SK-N-SH (cell line): Measurements from ENCODE around the gene ZW10. TPM values are rescaled to one million over a fixed set of nuclear protein-coding genes. Genes with fewer than 3 reads are reported as not detected.
A peak's percentile ranks its signal among the peaks of the same experiment; 100 is the strongest.

Experiments used
- CTCF ChIA-PET: fragments of 300-600, 350-600 bp; formaldehyde crosslinking; extraction: SDS; loops from one replicate; lab custom pipeline; 2021; lab: Yijun Ruan, JAX
- POLR2A ChIA-PET: fragments of 350-600 bp; sonication (Branson Sonifier 250); formaldehyde crosslinking; extraction: SDS; loops from one replicate; lab custom pipeline; 2020; ENCODE audit warnings: antibody characterized with exemption, inconsistent platforms; lab: Yijun Ruan, JAX
- DNase-seq: peaks from one replicate; pipeline ENCODE4 v3.0.0; 2012
- H2AFZ ChIP-seq: fragments of 200-600 bp; sonication (generic); 2 replicates; pipeline ENCODE4 v1.8.1; 2016; ENCODE audit warnings: antibody characterized with exemption, mild to moderate bottlenecking, low read depth
- H3F3A ChIP-seq: fragments of 200-600 bp; sonication (generic); replicated peaks from 2 replicates; pipeline ENCODE3; 2016; ENCODE audit warnings: antibody characterized with exemption, mild to moderate bottlenecking; ENCODE audit not compliant: insufficient read depth
- H3K27ac ChIP-seq, 2 experiments: fragments of 200-500 bp in 1 of 2; fragments of 200-600 bp in 1 of 2; sonication (Bioruptor generic) in 1 of 2; sonication (generic), shearing (Covaris generic) in 1 of 2; 2 replicates each; pipeline versions ENCODE4 v1.5.1 to v1.6.1; 2014 to 2016; ENCODE audit warnings: low read depth in 2 of 2, inconsistent platforms in 1 of 2, low read length in 1 of 2, mild to moderate bottlenecking in 1 of 2, mixed read lengths in 1 of 2
- H3K27me3 ChIP-seq: fragments of 200-600 bp; sonication (generic), shearing (Covaris generic); 2 replicates; pipeline ENCODE4 v1.6.1; 2016; ENCODE audit warnings: mixed run types; ENCODE audit not compliant: insufficient read depth
- H3K36me3 ChIP-seq, 2 experiments: fragments of 200-500 bp in 1 of 2; fragments of 200-600 bp in 1 of 2; sonication (Bioruptor generic) in 1 of 2; sonication (generic) in 1 of 2; replicated peaks in 1 of 2; 2 replicates each; pipeline versions ENCODE3 to v1.5.1; 2014 to 2016; ENCODE audit warnings: low read length in 1 of 2, mild to moderate bottlenecking in 1 of 2; ENCODE audit not compliant: insufficient read depth in 2 of 2, control insufficient read depth in 1 of 2
- H3K4me1 ChIP-seq, 2 experiments: fragments of 200-500 bp in 1 of 2; fragments of 200-600 bp in 1 of 2; sonication (Bioruptor generic) in 1 of 2; sonication (generic), shearing (Covaris generic) in 1 of 2; 2 replicates each; pipeline versions ENCODE4 v1.5.1 to v1.6.1; 2014 to 2016; ENCODE audit warnings: low read depth in 1 of 2, low read length in 1 of 2, mixed run types in 1 of 2; ENCODE audit not compliant: insufficient read depth in 2 of 2, control insufficient read depth in 1 of 2
- H3K4me2 ChIP-seq: fragments of 200-600 bp; sonication (generic), shearing (Covaris generic); 2 replicates; pipeline ENCODE4 v1.6.1; 2017; ENCODE audit warnings: mixed run types
- H3K4me3 ChIP-seq, 2 experiments: fragments of 200-500 bp in 1 of 2; fragments of 200-600 bp in 1 of 2; sonication (Bioruptor generic) in 1 of 2; sonication (generic), shearing (Covaris generic) in 1 of 2; 2 replicates each; pipeline versions ENCODE4 v1.5.1 to v1.8.1; 2014 to 2016; ENCODE audit warnings: low read depth in 2 of 2, inconsistent platforms in 1 of 2, low read length in 1 of 2, mild to moderate bottlenecking in 1 of 2, mixed read lengths in 1 of 2, moderate library complexity in 1 of 2
- H3K79me2 ChIP-seq: fragments of 200-600 bp; sonication (generic); 2 replicates; pipeline ENCODE4 v1.8.1; 2017; ENCODE audit warnings: mild to moderate bottlenecking; ENCODE audit not compliant: insufficient read depth
- H3K9ac ChIP-seq: fragments of 200-600 bp; sonication (generic); 2 replicates; pipeline ENCODE4 v1.6.1; 2017; ENCODE audit warnings: mixed run types
- H3K9me2 ChIP-seq: fragments of 200-600 bp; sonication (generic); 2 replicates; pipeline ENCODE4 v1.6.1; 2017; ENCODE audit warnings: mixed run types
- H3K9me3 ChIP-seq: fragments of 200-600 bp; sonication (generic); 2 replicates; pipeline ENCODE4 v1.6.1; 2017; ENCODE audit warnings: mixed run types, mild to moderate bottlenecking, moderate library complexity
- H4K20me1 ChIP-seq: fragments of 200-600 bp; sonication (generic); 2 replicates; pipeline ENCODE4 v1.6.1; 2017; ENCODE audit warnings: mild to moderate bottlenecking, mixed run types; ENCODE audit not compliant: insufficient read depth
- CHD2 ChIP-seq: fragments of 150-350 bp; IDR thresholded peaks from 2 replicates; pipeline ENCODE4 v1.6.1; 2018; ENCODE audit warnings: low read length; ENCODE audit not compliant: partially characterized antibody
- MEF2A ChIP-seq: IDR thresholded peaks from 2 replicates; pipeline ENCODE4 v1.4.0; 2012; ENCODE audit warnings: low read depth, borderline replicate concordance
- POLR2AphosphoS5 ChIP-seq: IDR thresholded peaks from 2 replicates; pipeline ENCODE4 v1.6.1; 2012; ENCODE audit warnings: low read depth, low read length
- RAD21 ChIP-seq: IDR thresholded peaks from 2 replicates; pipeline ENCODE4 v1.6.1; 2012; ENCODE audit warnings: mild to moderate bottlenecking, low read length
- SMC3 ChIP-seq: IDR thresholded peaks from 2 replicates; pipeline ENCODE4 v1.6.1; 2012; ENCODE audit warnings: low read depth, low read length, improper control_type of control experiment
- TCF12 ChIP-seq: IDR thresholded peaks from 2 replicates; pipeline ENCODE4 v1.4.0; 2012
- YY1 ChIP-seq: IDR thresholded peaks from 2 replicates; pipeline ENCODE4 v1.4.0; 2012; ENCODE audit warnings: low read depth, mild to moderate bottlenecking
- WGBS: methylation state at CpG from one replicate; pipeline ENCODE4 v1.1.6; 2017; ENCODE audit warnings: low lambda C conversion rate; 5-methylcytosine and 5-hydroxymethylcytosine counted together
- polyA plus RNA-seq, 3 experiments: library from polyadenylated mRNA; depleted of rRNA; stranded (reverse); fragments of >200 nt; gene quantifications; 2 replicates each; pipeline ENCODE4 v1.2.3, GENCODE V29; 2012
- TF ChIP-seq, protein P1 (sequence below): IDR thresholded peaks from 2 replicates; pipeline ENCODE4 v1.4.0; 2012; ENCODE audit warnings: low read depth, borderline replicate concordance
- TF ChIP-seq, protein P2 (sequence below): IDR thresholded peaks from 2 replicates; pipeline ENCODE4; 2012
- TF ChIP-seq, protein P3 (sequence below): IDR thresholded peaks from 2 replicates; pipeline ENCODE4 v1.6.1; 2012; ENCODE audit warnings: mild to moderate bottlenecking, low read depth, low read length, moderate library complexity
- TF ChIP-seq, protein P4 (sequence below): IDR thresholded peaks from 2 replicates; pipeline ENCODE4 v1.4.0; 2012; ENCODE audit warnings: low read depth, borderline replicate concordance
- TF ChIP-seq, protein P5 (sequence below): fragments of 200-600 bp; sonication (generic); IDR thresholded peaks from 2 replicates; pipeline ENCODE4 v1.6.1; 2017; ENCODE audit warnings: antibody characterized with exemption, mild to moderate bottlenecking, moderate library complexity

Gene ZW10
- polyA plus RNA-seq, 1 of the 3 experiments (the other 2 are of a cell fraction) = 6.1 TPM

DNA sequence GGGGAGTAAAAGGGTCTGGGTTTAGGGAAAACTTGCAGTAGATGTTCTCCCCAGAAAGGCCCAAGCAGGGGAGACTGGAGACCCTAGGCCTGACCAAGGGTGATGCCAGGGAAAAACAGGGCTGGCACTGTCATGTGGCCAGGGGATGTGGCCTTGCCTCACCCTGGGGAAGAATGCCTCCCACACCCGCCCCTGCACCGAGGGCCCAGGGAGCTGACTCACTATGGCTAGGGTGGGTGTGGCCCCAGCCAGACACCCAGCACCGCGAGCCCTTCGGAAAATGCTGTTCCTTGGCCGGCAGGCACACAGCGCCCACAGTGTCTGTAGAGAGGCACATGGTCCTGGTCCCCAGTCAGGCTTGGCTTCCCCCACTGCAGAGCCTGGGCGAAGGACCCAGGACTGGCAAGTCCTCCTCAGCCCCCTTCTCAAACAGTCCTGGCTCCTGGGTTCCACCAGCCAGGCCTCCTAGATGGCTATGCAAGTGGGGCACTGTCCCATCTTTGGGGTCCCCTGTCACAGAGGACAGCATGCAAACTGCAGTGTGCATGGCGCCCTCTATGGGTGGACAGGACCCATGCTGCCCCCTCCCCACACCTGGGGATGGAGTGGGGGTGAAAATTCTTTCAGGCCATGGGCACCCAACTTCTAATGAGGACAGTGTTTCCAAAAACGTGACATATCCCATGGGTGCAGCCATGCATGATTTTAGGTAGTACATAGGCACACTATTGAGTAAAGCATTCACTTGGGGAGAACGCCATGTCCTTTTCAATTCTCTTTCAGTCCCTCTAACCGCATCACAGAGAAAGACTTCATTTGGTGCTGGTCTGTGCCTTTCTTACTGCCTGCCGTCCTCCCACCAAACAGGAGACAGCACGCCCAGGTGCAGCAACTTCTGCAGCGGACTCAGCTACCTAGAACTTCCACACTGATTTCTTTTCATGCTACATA, 82.6 kb downstream of the ZW10 start:
- Histone ChIP-seq H3K4me3 (no peak overlapping the region; a peak in 1 of 4 replicates), H3K9ac (no peak overlapping the region), H3K9me2 (no peaks in the 10 kb centered on the region), H3K36me3 (no peaks in the 10 kb centered on the region), H3K27ac (peak overlapping the region in 1 of 2 experiments; percentile 5; a peak in 1 of 4 replicates), H3K4me1 (peaks cover 0 to 10% of the 10 kb centered on the region in 2 experiments; a peak in 1 of 4 replicates), H2AFZ (no peak overlapping the region), H3F3A (no peaks in the 10 kb centered on the region), H3K79me2 (no peaks in the 10 kb centered on the region), H3K27me3 (no peaks in the 10 kb centered on the region), H3K9me3 (no peaks in the 10 kb centered on the region), H4K20me1 (no peaks in the 10 kb centered on the region), H3K4me2 (no peak overlapping the region)
- WGBS = 73% methylated on average over 13 of the region's 15 CpGs
- CTCF ChIA-PET = interaction anchor here (0.6 to 1.5 kb wide), 7 partner anchors 10 to 158 kb away, joined by 3 to 4 read pairs (median 3); no protein-coding TSS in a partner anchor
- POLR2A ChIA-PET = interaction anchor here (1.0 kb wide), 1 partner anchor 122 kb away, joined by 3 read pairs; no protein-coding TSS in a partner anchor
- DNase-seq = peak; percentile 80
- TF ChIP-seq, protein P1, sequence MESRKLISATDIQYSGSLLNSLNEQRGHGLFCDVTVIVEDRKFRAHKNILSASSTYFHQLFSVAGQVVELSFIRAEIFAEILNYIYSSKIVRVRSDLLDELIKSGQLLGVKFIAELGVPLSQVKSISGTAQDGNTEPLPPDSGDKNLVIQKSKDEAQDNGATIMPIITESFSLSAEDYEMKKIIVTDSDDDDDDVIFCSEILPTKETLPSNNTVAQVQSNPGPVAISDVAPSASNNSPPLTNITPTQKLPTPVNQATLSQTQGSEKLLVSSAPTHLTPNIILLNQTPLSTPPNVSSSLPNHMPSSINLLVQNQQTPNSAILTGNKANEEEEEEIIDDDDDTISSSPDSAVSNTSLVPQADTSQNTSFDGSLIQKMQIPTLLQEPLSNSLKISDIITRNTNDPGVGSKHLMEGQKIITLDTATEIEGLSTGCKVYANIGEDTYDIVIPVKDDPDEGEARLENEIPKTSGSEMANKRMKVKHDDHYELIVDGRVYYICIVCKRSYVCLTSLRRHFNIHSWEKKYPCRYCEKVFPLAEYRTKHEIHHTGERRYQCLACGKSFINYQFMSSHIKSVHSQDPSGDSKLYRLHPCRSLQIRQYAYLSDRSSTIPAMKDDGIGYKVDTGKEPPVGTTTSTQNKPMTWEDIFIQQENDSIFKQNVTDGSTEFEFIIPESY = no peak
- TF ChIP-seq TCF12 (no peak), CHD2 (no peak), MEF2A (no peak), SMC3 (peak; percentile 9; the same call in 1 of the 2 replicates), POLR2AphosphoS5 (no peak), YY1 (no peak), RAD21 (peak; percentile 61)
- TF ChIP-seq, protein P2, sequence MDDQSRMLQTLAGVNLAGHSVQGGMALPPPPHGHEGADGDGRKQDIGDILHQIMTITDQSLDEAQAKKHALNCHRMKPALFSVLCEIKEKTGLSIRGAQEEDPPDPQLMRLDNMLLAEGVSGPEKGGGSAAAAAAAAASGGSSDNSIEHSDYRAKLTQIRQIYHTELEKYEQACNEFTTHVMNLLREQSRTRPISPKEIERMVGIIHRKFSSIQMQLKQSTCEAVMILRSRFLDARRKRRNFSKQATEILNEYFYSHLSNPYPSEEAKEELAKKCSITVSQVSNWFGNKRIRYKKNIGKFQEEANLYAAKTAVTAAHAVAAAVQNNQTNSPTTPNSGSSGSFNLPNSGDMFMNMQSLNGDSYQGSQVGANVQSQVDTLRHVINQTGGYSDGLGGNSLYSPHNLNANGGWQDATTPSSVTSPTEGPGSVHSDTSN = no peak
- TF ChIP-seq, protein P3, sequence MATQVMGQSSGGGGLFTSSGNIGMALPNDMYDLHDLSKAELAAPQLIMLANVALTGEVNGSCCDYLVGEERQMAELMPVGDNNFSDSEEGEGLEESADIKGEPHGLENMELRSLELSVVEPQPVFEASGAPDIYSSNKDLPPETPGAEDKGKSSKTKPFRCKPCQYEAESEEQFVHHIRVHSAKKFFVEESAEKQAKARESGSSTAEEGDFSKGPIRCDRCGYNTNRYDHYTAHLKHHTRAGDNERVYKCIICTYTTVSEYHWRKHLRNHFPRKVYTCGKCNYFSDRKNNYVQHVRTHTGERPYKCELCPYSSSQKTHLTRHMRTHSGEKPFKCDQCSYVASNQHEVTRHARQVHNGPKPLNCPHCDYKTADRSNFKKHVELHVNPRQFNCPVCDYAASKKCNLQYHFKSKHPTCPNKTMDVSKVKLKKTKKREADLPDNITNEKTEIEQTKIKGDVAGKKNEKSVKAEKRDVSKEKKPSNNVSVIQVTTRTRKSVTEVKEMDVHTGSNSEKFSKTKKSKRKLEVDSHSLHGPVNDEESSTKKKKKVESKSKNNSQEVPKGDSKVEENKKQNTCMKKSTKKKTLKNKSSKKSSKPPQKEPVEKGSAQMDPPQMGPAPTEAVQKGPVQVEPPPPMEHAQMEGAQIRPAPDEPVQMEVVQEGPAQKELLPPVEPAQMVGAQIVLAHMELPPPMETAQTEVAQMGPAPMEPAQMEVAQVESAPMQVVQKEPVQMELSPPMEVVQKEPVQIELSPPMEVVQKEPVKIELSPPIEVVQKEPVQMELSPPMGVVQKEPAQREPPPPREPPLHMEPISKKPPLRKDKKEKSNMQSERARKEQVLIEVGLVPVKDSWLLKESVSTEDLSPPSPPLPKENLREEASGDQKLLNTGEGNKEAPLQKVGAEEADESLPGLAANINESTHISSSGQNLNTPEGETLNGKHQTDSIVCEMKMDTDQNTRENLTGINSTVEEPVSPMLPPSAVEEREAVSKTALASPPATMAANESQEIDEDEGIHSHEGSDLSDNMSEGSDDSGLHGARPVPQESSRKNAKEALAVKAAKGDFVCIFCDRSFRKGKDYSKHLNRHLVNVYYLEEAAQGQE = no peak
- TF ChIP-seq, protein P4, sequence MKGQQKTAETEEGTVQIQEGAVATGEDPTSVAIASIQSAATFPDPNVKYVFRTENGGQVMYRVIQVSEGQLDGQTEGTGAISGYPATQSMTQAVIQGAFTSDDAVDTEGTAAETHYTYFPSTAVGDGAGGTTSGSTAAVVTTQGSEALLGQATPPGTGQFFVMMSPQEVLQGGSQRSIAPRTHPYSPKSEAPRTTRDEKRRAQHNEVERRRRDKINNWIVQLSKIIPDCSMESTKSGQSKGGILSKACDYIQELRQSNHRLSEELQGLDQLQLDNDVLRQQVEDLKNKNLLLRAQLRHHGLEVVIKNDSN = no peak
- TF ChIP-seq, protein P5, sequence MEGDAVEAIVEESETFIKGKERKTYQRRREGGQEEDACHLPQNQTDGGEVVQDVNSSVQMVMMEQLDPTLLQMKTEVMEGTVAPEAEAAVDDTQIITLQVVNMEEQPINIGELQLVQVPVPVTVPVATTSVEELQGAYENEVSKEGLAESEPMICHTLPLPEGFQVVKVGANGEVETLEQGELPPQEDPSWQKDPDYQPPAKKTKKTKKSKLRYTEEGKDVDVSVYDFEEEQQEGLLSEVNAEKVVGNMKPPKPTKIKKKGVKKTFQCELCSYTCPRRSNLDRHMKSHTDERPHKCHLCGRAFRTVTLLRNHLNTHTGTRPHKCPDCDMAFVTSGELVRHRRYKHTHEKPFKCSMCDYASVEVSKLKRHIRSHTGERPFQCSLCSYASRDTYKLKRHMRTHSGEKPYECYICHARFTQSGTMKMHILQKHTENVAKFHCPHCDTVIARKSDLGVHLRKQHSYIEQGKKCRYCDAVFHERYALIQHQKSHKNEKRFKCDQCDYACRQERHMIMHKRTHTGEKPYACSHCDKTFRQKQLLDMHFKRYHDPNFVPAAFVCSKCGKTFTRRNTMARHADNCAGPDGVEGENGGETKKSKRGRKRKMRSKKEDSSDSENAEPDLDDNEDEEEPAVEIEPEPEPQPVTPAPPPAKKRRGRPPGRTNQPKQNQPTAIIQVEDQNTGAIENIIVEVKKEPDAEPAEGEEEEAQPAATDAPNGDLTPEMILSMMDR = peak; percentile 53
